ENCODE results near the gene AKAP1. TPM values are rescaled to one million over a fixed set of nuclear protein-coding genes. Genes with fewer than 3 reads are reported as not detected.

AKAP1 gene
- total RNA-seq, 1 experiment from 2014 or later = 21.4 TPM

- no peak for DNase-seq (ENCODE audit: low read depth)
These were observed 79.8 kb downstream of the AKAP1 start for GRCh38 chr17:57164814-57165213.

GRCh38 chr17:57165754-57166153 is 80.7 kb downstream of the AKAP1 start:
- no peak for DNase-seq (ENCODE audit: low read depth)

GRCh38 chr17:57166803-57167202 is 81.8 kb downstream of the AKAP1 start:
- DNase-seq (ENCODE audit: low read depth) = peak; percentile 46

GRCh38 chr17:57168695-57169094 is 83.6 kb downstream of the AKAP1 start:
- DNase-seq (ENCODE audit: low read depth) = no peak

- no peak for DNase-seq (ENCODE audit: low read depth)
These were observed 85.8 kb downstream of the AKAP1 start for GRCh38 chr17:57170866-57171265.

Other genes starting within 250 kb of the AKAP1 start
- 19.9 and 36.4 TPM in 2 replicates for gene TRIM25, start 171.2 kb upstream of the AKAP1 start, total RNA-seq (2014; rRNA removed; shearing (Covaris generic))
- gene COIL, start 124.2 kb upstream of the AKAP1 start, total RNA-seq (2014; rRNA removed; shearing (Covaris generic)) = 14.1 and 17.8 TPM in 2 replicates
- gene SCPEP1, start 107.1 kb upstream of the AKAP1 start, total RNA-seq (2014; rRNA removed; shearing (Covaris generic)) = 95.9 and 99.5 TPM in 2 replicates
- 16.1 and 28.6 TPM in 2 replicates for gene MSI2, start 171.3 kb downstream of the AKAP1 start, total RNA-seq (2014; rRNA removed; shearing (Covaris generic))

All from M059J (cell line).